H1 (cell line): ENCODE data around the gene PRKCZ.

Experiments used
- BACH1 ChIP-seq: IDR thresholded peaks from 2 replicates; pipeline ENCODE4 v1.6.1; 2012; ENCODE audit warnings: low read length, improper control_type of control experiment
- BCL11A ChIP-seq, 2 experiments: IDR thresholded peaks; one replicate each; pipeline ENCODE4 v1.6.1; 2011; ENCODE audit warnings: low read depth in 2 of 2, low read length in 2 of 2, mild to moderate bottlenecking in 2 of 2
- BRCA1 ChIP-seq: IDR thresholded peaks from 2 replicates; pipeline ENCODE4 v1.6.1; 2012; ENCODE audit warnings: low read depth, low read length, improper control_type of control experiment
- CEBPB ChIP-seq: IDR thresholded peaks from 2 replicates; pipeline ENCODE4 v1.6.1; 2012; ENCODE audit warnings: low read depth, low read length
- CREB1 ChIP-seq: IDR thresholded peaks from 2 replicates; pipeline ENCODE4 v1.6.1; 2012; ENCODE audit warnings: inconsistent platforms
- CTCF ChIP-seq, 3 experiments: IDR thresholded peaks; 1 replicate in 2 of 3; 2 replicates in 1 of 3; pipeline versions ENCODE4 v1.5.1 to v1.6.1; 2011; ENCODE audit warnings: low read length in 3 of 3, mild to moderate bottlenecking in 3 of 3, inconsistent platforms in 2 of 3, low read depth in 1 of 3, moderate library complexity in 1 of 3; ENCODE audit not compliant: insufficient read depth in 1 of 3; ENCODE audit errors: control extremely low read depth in 1 of 3
- EP300 ChIP-seq, 2 experiments: IDR thresholded peaks; 1 replicate in 1 of 2; 2 replicates in 1 of 2; pipeline ENCODE4 v1.6.1; 2011 to 2012; ENCODE audit warnings: low read depth in 2 of 2, low read length in 2 of 2, mild to moderate bottlenecking in 2 of 2, borderline replicate concordance in 1 of 2, inconsistent platforms in 1 of 2, moderate library complexity in 1 of 2
- GABPA ChIP-seq: IDR thresholded peaks from 2 replicates; pipeline ENCODE4 v1.6.1; 2011; ENCODE audit warnings: mild to moderate bottlenecking, low read length, moderate library complexity, borderline replicate concordance; ENCODE audit not compliant: insufficient read depth
- GTF2F1 ChIP-seq: IDR thresholded peaks from 2 replicates; pipeline ENCODE4 v1.6.1; 2012; ENCODE audit warnings: low read depth, low read length, improper control_type of control experiment, borderline replicate concordance
- JUND ChIP-seq: IDR thresholded peaks from 2 replicates; pipeline ENCODE4 v1.6.1; 2011; ENCODE audit warnings: mild to moderate bottlenecking, improper control_type of control experiment, low read length
- POLR2A ChIP-seq, 2 experiments: IDR thresholded peaks; 1 replicate in 1 of 2; 2 replicates in 1 of 2; pipeline ENCODE4 v1.6.1; 2011; ENCODE audit warnings: low read depth in 2 of 2, low read length in 2 of 2, mild to moderate bottlenecking in 2 of 2; ENCODE audit errors: control extremely low read depth in 1 of 2
- SUZ12 ChIP-seq: fragments of 200-600 bp; sonication (generic); IDR thresholded peaks from 2 replicates; pipeline ENCODE4 v1.6.1; 2012; ENCODE audit warnings: mild to moderate bottlenecking, inconsistent platforms, low read length, moderate library complexity, mixed read lengths
- TAF1 ChIP-seq: IDR thresholded peaks from 2 replicates; pipeline ENCODE4 v1.6.1; 2011; ENCODE audit warnings: mild to moderate bottlenecking, low read depth, low read length

- no peak for TF ChIP-seq TAF1
- TF ChIP-seq EP300 (IDR thresholded peaks at IDR 0.05; ENCODE audit: borderline replicate concordance in 1 of 2, low read depth in 2 of 2, low read length in 2 of 2): no peak
- no peak for TF ChIP-seq BACH1
- no peak for TF ChIP-seq GTF2F1
- no peak for TF ChIP-seq CTCF (IDR thresholded peaks at IDR 0.05; ENCODE audit: control extremely low read depth in 1 of 3, insufficient read depth in 1 of 3, low read depth in 1 of 3, low read length in 3 of 3)
- no peak for TF ChIP-seq BRCA1
- no peak for TF ChIP-seq CREB1
- no peak for TF ChIP-seq SUZ12
- no peak for TF ChIP-seq CEBPB
- no peak for TF ChIP-seq JUND
- TF ChIP-seq POLR2A (IDR thresholded peaks at IDR 0.05; ENCODE audit: control extremely low read depth in 1 of 2, low read depth in 2 of 2, low read length in 2 of 2): no peak
- TF ChIP-seq GABPA: no peak
- no peak for TF ChIP-seq BCL11A (IDR thresholded peaks at IDR 0.05; ENCODE audit: low read depth in 2 of 2, low read length in 2 of 2)
These were observed 183.3 kb downstream of the PRKCZ start for GRCh38 chr1:2233468-2233867.
